Measurements from ENCODE around the gene MOB3A.

The MOB3A gene

DNA sequence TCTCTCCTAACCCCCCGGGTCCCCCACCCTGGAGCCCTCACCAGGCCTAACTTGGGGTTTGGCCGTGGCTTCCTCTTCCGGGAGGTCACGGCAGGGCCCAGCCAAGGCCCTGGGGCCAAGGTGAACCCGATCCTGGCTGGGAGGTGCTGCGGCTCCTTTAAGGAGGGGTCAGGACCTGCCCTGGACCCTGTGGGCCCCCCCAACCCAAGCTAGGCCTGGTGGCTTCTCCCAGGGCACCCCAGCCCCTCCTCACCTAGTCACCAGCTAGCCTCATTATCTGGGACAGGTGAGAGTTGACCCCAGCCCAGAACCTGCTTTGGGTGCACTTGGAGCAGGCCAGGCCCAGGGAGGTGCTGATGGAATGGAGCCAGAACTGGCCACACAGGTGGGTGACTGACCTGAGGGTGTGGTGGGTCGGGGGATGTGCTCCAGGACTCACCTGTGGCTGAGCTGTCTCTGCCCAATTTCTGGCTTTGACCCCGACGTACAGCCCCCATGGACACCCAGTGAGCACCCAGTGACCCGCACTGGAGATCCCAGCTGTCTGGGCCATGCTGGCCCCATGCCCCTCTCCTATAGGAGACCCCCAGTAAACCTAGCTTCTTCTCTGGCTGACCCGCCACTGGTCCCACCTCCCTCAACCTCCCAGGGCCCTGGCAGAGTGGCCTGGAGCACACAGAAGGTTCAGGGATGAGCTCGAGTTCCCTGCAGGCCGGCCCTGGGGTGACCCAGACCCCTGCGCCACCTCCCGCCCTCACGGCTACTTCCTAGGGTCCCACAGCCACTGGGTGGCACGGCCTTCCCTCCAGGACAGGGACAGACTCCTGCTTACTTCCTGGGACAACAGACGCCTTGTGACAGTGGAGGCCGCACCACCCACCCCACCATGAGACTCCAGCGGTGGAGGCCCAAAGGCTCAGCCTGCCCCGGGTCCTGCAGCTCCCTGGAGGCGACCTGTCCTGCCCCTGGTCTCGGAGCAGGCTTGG is 38.3 kb downstream of the MOB3A start:
- no peak for DNase-seq (ENCODE audit: low read depth)
- TF ChIP-seq, protein P1, sequence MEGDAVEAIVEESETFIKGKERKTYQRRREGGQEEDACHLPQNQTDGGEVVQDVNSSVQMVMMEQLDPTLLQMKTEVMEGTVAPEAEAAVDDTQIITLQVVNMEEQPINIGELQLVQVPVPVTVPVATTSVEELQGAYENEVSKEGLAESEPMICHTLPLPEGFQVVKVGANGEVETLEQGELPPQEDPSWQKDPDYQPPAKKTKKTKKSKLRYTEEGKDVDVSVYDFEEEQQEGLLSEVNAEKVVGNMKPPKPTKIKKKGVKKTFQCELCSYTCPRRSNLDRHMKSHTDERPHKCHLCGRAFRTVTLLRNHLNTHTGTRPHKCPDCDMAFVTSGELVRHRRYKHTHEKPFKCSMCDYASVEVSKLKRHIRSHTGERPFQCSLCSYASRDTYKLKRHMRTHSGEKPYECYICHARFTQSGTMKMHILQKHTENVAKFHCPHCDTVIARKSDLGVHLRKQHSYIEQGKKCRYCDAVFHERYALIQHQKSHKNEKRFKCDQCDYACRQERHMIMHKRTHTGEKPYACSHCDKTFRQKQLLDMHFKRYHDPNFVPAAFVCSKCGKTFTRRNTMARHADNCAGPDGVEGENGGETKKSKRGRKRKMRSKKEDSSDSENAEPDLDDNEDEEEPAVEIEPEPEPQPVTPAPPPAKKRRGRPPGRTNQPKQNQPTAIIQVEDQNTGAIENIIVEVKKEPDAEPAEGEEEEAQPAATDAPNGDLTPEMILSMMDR (IDR thresholded peaks at IDR 0.05; ENCODE audit: insufficient read depth, low read depth, low read length, missing control alignments) = no peak
- H3K4me3 ChIP-seq (ENCODE audit: low read depth, low read length) = no peak overlapping the region

DNA sequence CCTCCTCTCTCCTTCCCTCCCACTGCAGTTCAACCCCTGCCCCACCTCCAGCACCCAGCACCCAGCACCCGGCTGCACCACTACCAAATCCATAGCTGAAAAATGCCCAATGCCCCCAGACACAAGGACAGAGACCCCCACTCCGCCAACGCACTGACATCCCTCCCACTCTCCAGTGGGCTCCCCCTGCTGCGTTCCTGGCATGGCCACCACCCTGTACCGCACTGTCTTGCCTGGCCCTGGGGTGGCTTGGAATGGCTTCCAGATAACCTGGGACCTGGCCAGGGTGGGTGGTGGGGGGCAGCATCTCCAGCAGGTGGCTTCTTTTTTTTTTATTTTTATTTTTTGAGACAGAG is 39.3 kb downstream of the MOB3A start:
- TF ChIP-seq, protein P1 (IDR thresholded peaks at IDR 0.05; ENCODE audit: insufficient read depth, low read depth, low read length, missing control alignments) = no peak
- DNase-seq (ENCODE audit: low read depth) = no peak
- no peak overlapping the region for H3K4me3 ChIP-seq (ENCODE audit: low read depth, low read length)

DNA sequence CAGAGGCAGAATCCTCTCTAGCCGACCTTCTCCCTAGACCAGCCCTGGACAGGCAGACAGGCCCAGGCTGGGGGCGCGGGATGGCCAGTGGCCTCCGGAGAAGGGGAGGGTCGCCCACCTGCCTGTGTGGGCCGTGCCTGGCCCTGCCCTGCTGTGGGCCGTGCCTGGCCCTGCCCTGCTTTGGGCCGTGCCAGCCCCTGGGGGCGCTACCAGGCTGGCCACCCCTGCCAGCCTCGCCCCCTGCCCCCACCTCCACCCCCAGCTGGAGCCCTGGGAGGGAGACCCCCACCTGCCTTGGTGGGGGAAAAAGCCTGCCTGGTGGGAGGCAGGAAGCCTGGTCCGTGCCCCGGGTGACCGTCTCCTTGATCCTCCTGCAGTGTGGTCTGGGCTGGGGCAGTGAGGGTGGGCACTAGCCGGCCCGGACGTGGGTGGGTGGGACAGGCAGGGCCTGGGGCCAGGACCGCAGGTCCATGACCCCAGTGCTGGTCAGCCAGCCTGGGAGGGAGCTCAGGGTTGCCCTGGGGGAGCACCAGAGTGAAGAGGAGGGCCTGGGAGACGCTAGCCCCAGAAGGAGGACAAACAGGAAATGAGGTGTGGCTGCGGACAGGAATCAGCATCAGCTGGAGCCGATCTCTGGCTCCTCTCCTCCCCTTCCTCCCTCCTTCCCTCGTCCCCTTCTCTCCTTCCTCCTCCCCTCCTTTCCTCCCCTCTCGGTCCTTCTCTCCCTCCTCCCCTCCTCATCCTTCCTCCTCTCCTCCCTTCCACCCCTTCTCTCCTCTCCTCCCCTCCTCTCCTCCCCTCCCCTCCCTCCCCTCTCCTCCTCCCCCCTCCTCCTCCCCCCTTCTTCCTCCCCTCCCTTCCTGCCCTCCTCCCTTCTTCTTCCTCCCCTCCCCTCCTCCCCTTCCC is 39.9 kb downstream of the MOB3A start:
- peak; percentile 70 for DNase-seq (ENCODE audit: low read depth)
- TF ChIP-seq, protein P1 (IDR thresholded peaks at IDR 0.05; ENCODE audit: insufficient read depth, low read depth, low read length, missing control alignments) = peak; percentile 10
- H3K4me3 ChIP-seq (ENCODE audit: low read depth, low read length) = peak overlapping the region; percentile 56

DNA sequence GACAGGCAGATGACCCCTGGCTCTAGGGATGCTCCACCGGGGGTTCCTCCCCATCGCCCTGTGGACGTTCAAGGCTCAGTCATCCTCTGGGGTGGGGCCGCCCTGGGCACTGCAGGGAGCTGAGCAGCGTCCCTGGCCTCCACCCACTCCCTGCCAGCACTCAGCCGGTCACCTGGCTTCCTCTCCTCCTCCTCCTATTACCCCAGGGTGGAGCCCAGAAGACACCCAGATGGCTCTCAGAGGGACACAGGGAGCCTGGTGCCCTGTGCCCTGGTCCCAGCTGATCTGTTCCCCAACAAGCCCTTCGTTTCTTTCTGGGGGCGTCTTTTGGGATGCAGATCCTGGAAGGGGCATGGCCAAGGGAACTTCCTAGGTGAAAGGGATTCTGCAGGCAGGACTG is 41.4 kb downstream of the MOB3A start:
- peak overlapping the region; percentile 55 for H3K4me3 ChIP-seq (ENCODE audit: low read depth, low read length)
- DNase-seq (ENCODE audit: low read depth) = peak; percentile 71

DNA sequence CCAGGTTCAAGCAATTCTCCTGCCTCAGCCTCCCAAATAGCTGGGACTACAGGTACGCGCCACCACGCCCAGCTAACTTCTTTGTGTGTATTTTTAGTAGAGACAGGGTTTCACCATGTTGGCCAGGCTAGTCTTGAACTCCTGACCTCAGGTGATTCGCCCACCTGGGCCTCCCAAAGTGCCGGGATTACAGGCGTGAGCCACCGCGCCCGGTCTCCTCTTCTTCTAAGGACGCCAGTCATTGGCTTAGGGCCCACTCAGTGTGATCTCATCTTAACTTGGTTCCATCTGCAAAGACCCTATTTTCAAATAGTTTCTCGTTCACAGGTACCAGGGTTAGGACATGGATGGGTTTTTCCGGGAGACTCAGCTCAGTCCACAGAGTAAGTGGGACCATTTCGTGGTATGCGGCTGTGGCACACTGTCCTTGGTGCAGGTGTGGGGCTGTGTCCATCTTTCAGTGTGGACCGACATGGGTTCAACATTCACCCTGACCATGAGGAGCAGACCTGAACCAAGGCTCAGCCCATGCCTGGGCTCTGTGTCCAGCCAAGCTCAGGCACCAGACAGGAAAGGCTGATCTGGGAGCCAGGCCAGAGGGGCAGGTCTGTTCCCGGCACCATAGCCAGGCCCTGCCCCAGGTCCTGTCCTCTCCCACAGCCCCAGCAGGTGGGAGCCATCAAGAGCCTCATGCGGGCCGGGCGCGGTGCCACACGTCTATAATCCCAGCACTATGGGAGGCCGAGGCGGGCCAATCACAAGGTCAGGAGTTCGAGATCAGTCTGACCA is 42.3 kb downstream of the MOB3A start:
- TF ChIP-seq, protein P1 (IDR thresholded peaks at IDR 0.05; ENCODE audit: insufficient read depth, low read depth, low read length, missing control alignments) = no peak
- peak overlapping the region; percentile 1; the same call in 1 of the 2 replicates for H3K4me3 ChIP-seq (ENCODE audit: low read depth, low read length)
- peak; percentile 36 for DNase-seq (ENCODE audit: low read depth)

More for the DNA sequence above, 41.4 kb downstream of the MOB3A start:
- TF ChIP-seq, protein P1 (IDR thresholded peaks at IDR 0.05; ENCODE audit: insufficient read depth, low read depth, low read length, missing control alignments) = no peak

All from GM12865 (cell line).